Heart right ventricle (tissue), 16 donors: Measurements from ENCODE around the gene ICAM1. TPM values are rescaled to one million over a fixed set of nuclear protein-coding genes. Genes with fewer than 3 reads are reported as not detected.

Experiments used
- ATAC-seq, 8 donors: fragments of 200-7000 bp; cut with Tn5 transposase; one replicate each; pipeline ENCODE4 v1.9.1; 2020; ENCODE audit warnings: mild to moderate bottlenecking in 8 of 8, moderate library complexity in 8 of 8, moderate number of reproducible peaks in 1 of 8
- DNase-seq, 2 donors: peaks; one replicate each; pipeline ENCODE4 v3.0.0-alpha.2; 2020
- H3K27ac ChIP-seq, 10 donors: fragments of 200-600 bp; sonication (generic) in 2 of 10; one replicate each; pipeline versions ENCODE4 v1.5.0 to v1.8.0; 2020 to 2022; ENCODE audit warnings: mild to moderate bottlenecking in 3 of 10
- H3K27me3 ChIP-seq, 7 donors: fragments of 200-600 bp; one replicate each; pipeline ENCODE4 v1.8.0; 2021 to 2022; ENCODE audit warnings: mild to moderate bottlenecking in 2 of 7
- H3K36me3 ChIP-seq, 9 donors: fragments of 200-600 bp; sonication (generic) in 1 of 9; one replicate each; pipeline versions ENCODE4 v1.5.0 to v1.8.0; 2020 to 2022; ENCODE audit warnings: mild to moderate bottlenecking in 2 of 9
- H3K4me1 ChIP-seq, 9 donors: fragments of 200-600 bp; sonication (generic) in 1 of 9; one replicate each; pipeline versions ENCODE4 v1.5.0 to v1.8.0; 2020 to 2022; ENCODE audit warnings: mild to moderate bottlenecking in 4 of 9
- H3K4me3 ChIP-seq, 10 donors: fragments of 200-600 bp; sonication (generic) in 2 of 10; one replicate each; pipeline versions ENCODE4 v1.5.0 to v1.8.0; 2020 to 2022; ENCODE audit warnings: mild to moderate bottlenecking in 7 of 10, moderate library complexity in 2 of 10
- H3K9me3 ChIP-seq, 11 donors: fragments of 200-600 bp in 10 of 11; sonication (generic) in 2 of 11; one replicate each; pipeline versions ENCODE4 v1.5.0 to v1.8.0; 2013 to 2022; ENCODE audit warnings: mild to moderate bottlenecking in 2 of 11, control low read depth in 1 of 11, moderate library complexity in 1 of 11
- WGBS, 2 donors: extraction: QIAGEN DNeasy Blood & Tissue Kit; methylation state at CpG; one replicate each; pipeline ENCODE4 v1.1.7; 2013; ENCODE audit warnings: inconsistent platforms in 1 of 2; 5-methylcytosine and 5-hydroxymethylcytosine counted together
- intact Hi-C, 10 donors: fragments of 100-400 bp; cut with DNase I; formaldehyde crosslinking; loops; one replicate each; pipeline versions ENCODE4 v1.11.1 to v1.14.2; 2022
- polyA plus RNA-seq, 2 donors: library from polyadenylated mRNA; stranded (reverse); fragments of 200-250 nt; gene quantifications; one replicate each; pipeline ENCODE4 v1.2.3, GENCODE V29; 2013
- total RNA-seq, 10 donors: library from RNA; stranded (reverse); fragmentation: NEBNext Ultra II Directional in 3 of 10; extraction: Animal tissue kit (Norgen Biotek cat#: 25700) in 3 of 10; gene quantifications; one replicate each; pipeline versions ENCODE4 v1.2.1 to v1.2.4, GENCODE V29; 2021 to 2023
- TF ChIP-seq, protein P1 (sequence below), 9 donors: fragments of 200-600 bp; sonication (generic) in 2 of 9; IDR thresholded peaks; one replicate each; pipeline versions ENCODE4 v1.5.0 to v1.8.0; 2021 to 2022; ENCODE audit warnings: antibody characterized with exemption in 9 of 9, mild to moderate bottlenecking in 5 of 9, moderate library complexity in 1 of 9
- donor health status: Arrhythmogenic right ventricular cardiomyopathy.
- donor health status: ischemic (EF 13 %, LVEDD 7.1; RV severe dilation, severe dysfunction).
- donor health status: healthy with polysubstance abuse.
- donor health status: DM: no; HTN: yes; CAD: no.
- donor health status: DM: no; HTN: no; CAD: no.
- donor health status: ischemic (EF 25% LVEDD 6.9; RV normal size, moderate dysfunction).
- donor health status: ischemic (EF 25% LVEDD 5.7; RV mildly dilated, moderate dysfunction).
- donor health status: healthy.
- donor health status: DM: yes; HTN: yes; CAD: no.
- donor health status: Ischemic cardiomyopathy.
- donor health status: ischemic (EF 35%, LVEDD 5.7; RV mildly dilated, moderate dysfunction).
- donor health status: nonischemic (EF 11% LVEDD 7.7; RV severe dilation, severe dysfunction).
- donor health status: DM: yes; HTN: yes; CAD: no.
- donor health status: PGD.
- donor health status: ischemic (EF 29% LVEDD 5.4; RV normal size, mild dysfunction).
- donor health status: nonischemic (EF 23%, LVEDD 6.1; RV moderate dilation, normal function).

Gene ICAM1
- total and polyA plus RNA-seq, 12 donors, result 3.6 to 66.6 (median 9.3) TPM

DNA sequence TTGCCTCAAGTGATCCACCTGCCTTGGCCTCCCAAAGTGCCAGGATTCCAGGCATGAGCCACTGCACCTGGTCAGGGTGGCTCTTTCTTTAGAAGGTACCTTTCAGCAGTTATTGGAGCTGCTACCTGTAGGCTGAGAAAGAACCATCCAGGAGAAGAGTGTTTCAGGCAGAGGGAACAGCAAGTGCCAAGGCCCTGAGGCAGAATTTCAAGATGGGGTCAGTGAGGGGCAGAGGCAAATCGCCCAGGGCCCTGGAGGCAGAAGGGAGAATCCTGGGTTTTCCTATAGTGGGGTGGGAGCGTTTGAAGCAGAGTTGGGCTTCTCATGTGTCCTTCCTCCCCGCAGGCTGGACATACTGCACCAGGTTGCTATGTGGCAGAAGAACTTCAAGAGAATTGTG, 16.7 kb upstream of the ICAM1 start:
- DNase-seq (no peak), ATAC-seq (no peak)
- Histone ChIP-seq H3K4me3 (no peak overlapping the region), H3K27ac (no peak overlapping the region), H3K9me3 (no peaks in the 10 kb centered on the region), H3K36me3 (peaks cover 0 to 57% (median 34%) of the 10 kb centered on the region in 9 donors), H3K4me1 (peaks cover 2 to 37% (median 14%) of the 10 kb centered on the region in 9 donors), H3K27me3 (no peaks in the 10 kb centered on the region)
- whole genome bisulfite sequencing, 2 donors, result 93 to 98% methylated on average over 3 of the region's 3 CpGs
- intact Hi-C loops, result loop anchor here in 5 of 10 donors (5.0 to 10.0 kb wide), 3 partner anchors 147 to 322 kb away; partner anchors contain the start of genes PPAN (in 2 of the 5) and OLFM2 (in 1 of the 5)
- TF ChIP-seq, protein P1, sequence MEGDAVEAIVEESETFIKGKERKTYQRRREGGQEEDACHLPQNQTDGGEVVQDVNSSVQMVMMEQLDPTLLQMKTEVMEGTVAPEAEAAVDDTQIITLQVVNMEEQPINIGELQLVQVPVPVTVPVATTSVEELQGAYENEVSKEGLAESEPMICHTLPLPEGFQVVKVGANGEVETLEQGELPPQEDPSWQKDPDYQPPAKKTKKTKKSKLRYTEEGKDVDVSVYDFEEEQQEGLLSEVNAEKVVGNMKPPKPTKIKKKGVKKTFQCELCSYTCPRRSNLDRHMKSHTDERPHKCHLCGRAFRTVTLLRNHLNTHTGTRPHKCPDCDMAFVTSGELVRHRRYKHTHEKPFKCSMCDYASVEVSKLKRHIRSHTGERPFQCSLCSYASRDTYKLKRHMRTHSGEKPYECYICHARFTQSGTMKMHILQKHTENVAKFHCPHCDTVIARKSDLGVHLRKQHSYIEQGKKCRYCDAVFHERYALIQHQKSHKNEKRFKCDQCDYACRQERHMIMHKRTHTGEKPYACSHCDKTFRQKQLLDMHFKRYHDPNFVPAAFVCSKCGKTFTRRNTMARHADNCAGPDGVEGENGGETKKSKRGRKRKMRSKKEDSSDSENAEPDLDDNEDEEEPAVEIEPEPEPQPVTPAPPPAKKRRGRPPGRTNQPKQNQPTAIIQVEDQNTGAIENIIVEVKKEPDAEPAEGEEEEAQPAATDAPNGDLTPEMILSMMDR (IDR thresholded peaks at IDR 0.05), result no peak

DNA sequence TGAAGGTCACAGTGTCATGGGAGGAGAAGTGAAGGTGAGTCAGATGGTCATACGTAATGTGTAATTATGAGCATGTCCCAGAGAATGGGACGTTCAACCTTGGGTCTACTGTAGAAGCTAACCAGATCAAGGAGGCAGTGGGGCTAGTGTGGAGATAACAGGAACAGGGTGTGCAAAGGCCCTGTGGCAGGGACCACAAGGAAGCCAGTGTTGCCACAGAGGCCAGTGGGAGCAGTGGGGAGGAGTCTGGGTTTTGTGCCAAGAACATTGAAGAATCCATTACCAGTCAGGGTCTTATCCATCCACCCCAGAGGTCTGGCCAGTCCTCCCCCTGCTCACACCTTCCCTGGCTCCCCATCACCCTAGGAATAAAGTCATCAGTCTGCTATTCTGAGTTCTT, 15.6 kb upstream of the ICAM1 start:
- H3K27me3 ChIP-seq, result no peaks in the 10 kb centered on the region
- peaks cover 0 to 68% (median 34%) of the 10 kb centered on the region in 9 donors for H3K36me3 ChIP-seq
- no peak for DNase-seq
- intact Hi-C loops, result loop anchor here in 1 of 10 donors (10.0 kb wide), 1 partner anchor 321 kb away; the partner anchor contains the start of gene OLFM2
- H3K4me1 ChIP-seq, result peaks cover 3 to 40% (median 16%) of the 10 kb centered on the region in 9 donors
- WGBS, 2 donors, result 91 to 96% methylated on average over 2 of the region's 2 CpGs
- H3K9me3 ChIP-seq, result no peaks in the 10 kb centered on the region
- H3K27ac ChIP-seq, result no peak overlapping the region
- H3K4me3 ChIP-seq, result no peak overlapping the region
- ATAC-seq, result no peak
- TF ChIP-seq, protein P1 (IDR thresholded peaks at IDR 0.05), result no peak

DNA sequence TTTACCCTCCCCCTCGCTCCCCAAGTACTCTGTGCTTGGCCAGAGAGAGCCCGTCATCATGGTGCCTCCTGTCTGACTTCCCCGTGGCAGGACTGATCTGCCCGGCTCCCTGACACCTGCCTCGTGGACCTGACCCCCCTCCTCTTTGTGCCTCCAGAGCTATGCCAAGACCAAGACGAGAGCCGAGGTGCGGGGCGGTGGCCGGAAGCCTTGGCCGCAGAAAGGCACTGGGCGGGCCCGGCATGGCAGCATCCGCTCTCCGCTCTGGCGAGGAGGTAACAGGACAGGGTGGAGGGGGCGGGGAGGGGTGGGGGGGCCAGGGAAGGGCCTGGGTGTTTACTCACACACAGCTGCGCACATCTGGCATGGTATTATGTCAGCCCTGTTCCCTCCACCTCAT, 14.4 kb upstream of the ICAM1 start:
- intact Hi-C loops, result loop anchor here in 1 of 10 donors (10.0 kb wide), 1 partner anchor 322 kb away; the partner anchor contains the start of gene OLFM2
- DNase-seq, result no peak

DNA sequence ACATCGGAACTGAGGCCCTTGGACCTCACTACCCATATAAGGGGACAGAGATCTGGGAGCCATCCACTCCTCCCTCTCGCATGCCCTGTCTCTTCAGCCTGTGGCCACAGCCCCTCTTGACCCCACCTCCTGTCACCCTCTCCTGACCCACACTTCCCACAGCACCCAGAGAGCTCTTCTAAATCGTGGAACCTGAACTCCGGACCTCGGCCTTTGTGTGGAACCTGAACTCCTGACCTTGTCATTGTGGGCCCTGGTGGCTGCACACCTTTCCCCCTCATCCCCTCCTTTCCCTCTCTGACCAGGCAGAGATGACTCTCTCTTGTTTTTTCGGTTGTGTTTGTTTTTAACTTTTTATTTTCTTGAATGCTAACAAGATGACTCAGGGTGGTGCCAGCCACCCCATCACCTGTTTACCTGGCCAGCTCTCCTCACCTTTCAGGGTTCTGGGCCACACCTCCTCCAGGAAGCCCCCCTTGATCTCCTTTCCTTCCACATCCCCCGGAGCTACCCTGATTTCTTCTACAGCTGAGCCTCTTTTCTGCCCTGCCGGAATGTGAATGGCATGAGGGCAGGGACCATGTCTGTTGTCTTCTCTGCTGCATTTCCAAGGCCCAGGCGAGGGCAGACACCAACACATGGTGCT, 13.8 kb upstream of the ICAM1 start:
- Histone ChIP-seq H3K4me3 (no peak overlapping the region), H3K9me3 (no peaks in the 10 kb centered on the region), H3K4me1 (peaks cover 3 to 29% (median 13%) of the 10 kb centered on the region in 9 donors), H3K27ac (no peak overlapping the region), H3K36me3 (peaks cover 0 to 69% (median 34%) of the 10 kb centered on the region in 9 donors), H3K27me3 (no peaks in the 10 kb centered on the region)
- ATAC-seq, result no peak
- 77 to 81% methylated on average over 9 of the region's 9 CpGs for WGBS, 2 donors
- intact Hi-C loops, result loop anchor here in 1 of 10 donors (10.0 kb wide), 1 partner anchor 322 kb away; the partner anchor contains the start of gene OLFM2
- no peak for DNase-seq
- TF ChIP-seq, protein P1 (IDR thresholded peaks at IDR 0.05), result no peak

More for the DNA sequence above, 14.4 kb upstream of the ICAM1 start:
- Histone ChIP-seq H3K9me3 (no peaks in the 10 kb centered on the region), H3K27me3 (no peaks in the 10 kb centered on the region), H3K4me1 (peaks cover 3 to 29% (median 16%) of the 10 kb centered on the region in 9 donors), H3K4me3 (no peak overlapping the region), H3K27ac (no peak overlapping the region), H3K36me3 (peaks cover 0 to 69% (median 34%) of the 10 kb centered on the region in 9 donors)
- ATAC-seq, result no peak
- WGBS, 2 donors, result 81 to 89% methylated on average over 18 of the region's 18 CpGs
- TF ChIP-seq, protein P1 (IDR thresholded peaks at IDR 0.05), result no peak
